K562 (cell line): Measurements from ENCODE around the gene KRTAP16-1. TPM values are rescaled to one million over a fixed set of nuclear protein-coding genes. Genes with fewer than 3 reads are reported as not detected.

Source experiments
- ATAC-seq: fragments of 200-7000 bp; cut with Tn5 transposase; 3 replicates; pipeline ENCODE4 v1.9.1; 2020; ENCODE audit warnings: moderate library complexity
- BruUV-seq: library from RNA; stranded (reverse); fragments of 400-500 nt; replicated peaks from 2 replicates; lab custom pipeline; 2021; lab: Mats Ljungman, UMichigan
- CTCF ChIA-PET: fragments of 300-600 bp; formaldehyde crosslinking; extraction: SDS; loops from one replicate; lab custom pipeline; 2021; ENCODE audit warnings: low intra/inter-chr PET ratio; lab: Yijun Ruan, JAX
- POLR2A ChIA-PET: fragments of 300-600, 350-650 bp; sonication (Branson Sonifier 250); formaldehyde crosslinking; extraction: SDS; loops from one replicate; lab custom pipeline; 2021; ENCODE audit warnings: antibody characterized with exemption, inconsistent platforms; lab: Yijun Ruan, JAX
- DNase-seq, 4 experiments: peaks; one replicate each; pipeline versions ENCODE4 v3.0.0 to v3.0.0-alpha.2; 2011 to 2018; ENCODE audit warnings: low spot score in 3 of 4, mixed read lengths in 3 of 4; ENCODE audit errors: extremely low read depth in 1 of 4
- FAIRE-seq: peaks from 2 replicates; lab custom pipeline; 2011; peaks lifted over from hg19 to GRCh38; lab: Jason Lieb, UNC
- H2AFZ ChIP-seq: 2 replicates; pipeline ENCODE4 v1.6.0; 2011; ENCODE audit warnings: low read depth, low read length, control low read depth, inconsistent platforms
- H3K27ac ChIP-seq: fragments of 200-600 bp; 3 replicates; pipeline ENCODE4 v1.8.0; 2011; ENCODE audit warnings: low read depth, mild to moderate bottlenecking, control low read depth, inconsistent platforms, low read length, moderate library complexity, mixed read lengths; ENCODE audit errors: extremely low read depth
- H3K27me3 ChIP-seq, 2 experiments: fragments of 300-600 bp in 1 of 2; 2 replicates in 1 of 2; 3 replicates in 1 of 2; pipeline versions ENCODE4 v1.6.0 to v1.8.0; 2011; ENCODE audit warnings: inconsistent platforms in 2 of 2, low read length in 2 of 2, mild to moderate bottlenecking in 1 of 2, mixed read lengths in 1 of 2, moderate library complexity in 1 of 2; ENCODE audit not compliant: control insufficient read depth in 2 of 2, insufficient read depth in 2 of 2
- H3K36me3 ChIP-seq: fragments of 300-600 bp; 3 replicates; pipeline ENCODE4 v1.8.0; 2011; ENCODE audit warnings: mild to moderate bottlenecking, low read length, inconsistent platforms; ENCODE audit not compliant: control insufficient read depth, insufficient read depth
- H3K4me1 ChIP-seq, 2 experiments: fragments of 200-600 bp in 1 of 2; replicated peaks in 1 of 2; 2 replicates in 1 of 2; 3 replicates in 1 of 2; pipeline versions ENCODE4 v1.5.1 to v1.8.0; 2011; ENCODE audit warnings: inconsistent platforms in 2 of 2, low read length in 2 of 2, mild to moderate bottlenecking in 1 of 2, mixed read lengths in 1 of 2, moderate library complexity in 1 of 2; ENCODE audit not compliant: control insufficient read depth in 2 of 2, insufficient read depth in 2 of 2
- H3K4me2 ChIP-seq: 2 replicates; pipeline ENCODE4 v1.6.1; 2011; ENCODE audit warnings: low read length, control low read depth, inconsistent platforms, mixed read lengths; ENCODE audit not compliant: insufficient read depth
- H3K4me3 ChIP-seq: fragments of 200-600 bp; sonication (generic), shearing (Covaris generic); 2 replicates; pipeline ENCODE4 v1.5.1; 2016; ENCODE audit warnings: control low read depth, inconsistent platforms
- H3K79me2 ChIP-seq: fragments of 200-600 bp; 3 replicates; pipeline ENCODE4 v1.8.0; 2011; ENCODE audit warnings: low read length, inconsistent platforms; ENCODE audit not compliant: control insufficient read depth, insufficient read depth
- H3K9ac ChIP-seq, 2 experiments: 2 replicates each; pipeline versions ENCODE4 v1.6.0 to v1.6.1; 2011; ENCODE audit warnings: low read depth in 2 of 2, low read length in 2 of 2, control low read depth in 1 of 2, inconsistent platforms in 1 of 2, mild to moderate bottlenecking in 1 of 2, mixed read lengths in 1 of 2; ENCODE audit not compliant: insufficient read depth in 1 of 2
- H3K9me1 ChIP-seq: one replicate; pipeline ENCODE4 v1.6.0; 2011; ENCODE audit warnings: inconsistent platforms, mild to moderate bottlenecking, low read length, moderate library complexity; ENCODE audit not compliant: control insufficient read depth, insufficient read depth
- H3K9me3 ChIP-seq: replicated peaks from 2 replicates; pipeline ENCODE4 v1.5.1; 2011; ENCODE audit warnings: low read depth, low read length, inconsistent platforms; ENCODE audit not compliant: control insufficient read depth, insufficient read depth
- H4K20me1 ChIP-seq: replicated peaks from 2 replicates; pipeline ENCODE4 v1.6.1; 2011; ENCODE audit warnings: low read length, inconsistent platforms, mixed read lengths; ENCODE audit not compliant: control insufficient read depth, insufficient read depth
- ASH1L ChIP-seq: fragments of 450-650 bp; IDR thresholded peaks from 2 replicates; pipeline ENCODE4 v1.6.1; 2018; ENCODE audit warnings: borderline replicate concordance, mild to moderate bottlenecking, low read depth; ENCODE audit not compliant: partially characterized antibody
- FOXJ2 ChIP-seq: fragments of 200-800 bp; sonication (Bioruptor generic); IDR thresholded peaks from 2 replicates; pipeline ENCODE4 v1.6.1; 2016; ENCODE audit warnings: missing genetic modification characterization, missing compliant biosample characterization
- NEUROD1 ChIP-seq: fragments of 150-350 bp; IDR thresholded peaks from 2 replicates; pipeline ENCODE4 v1.6.1; 2014; ENCODE audit warnings: borderline replicate concordance, low read length, low read depth; ENCODE audit not compliant: partially characterized antibody
- NFATC3 ChIP-seq: fragments of 450-650 bp; IDR thresholded peaks from 2 replicates; pipeline ENCODE4 v1.6.1; 2017; ENCODE audit warnings: mild to moderate bottlenecking
- POLR2B ChIP-seq: fragments of 450-650 bp; IDR thresholded peaks from 2 replicates; pipeline ENCODE4 v1.6.1; 2018; ENCODE audit warnings: low read depth; ENCODE audit not compliant: partially characterized antibody
- PPARD ChIP-seq: fragments of 250-450 bp; sonication (Bioruptor Pico); IDR thresholded peaks from 2 replicates; pipeline ENCODE4 v1.8.0; 2022; ENCODE audit warnings: inconsistent platforms, mild to moderate bottlenecking, moderate library complexity
- SMAD1 ChIP-seq: fragments of 150-350 bp; IDR thresholded peaks from 2 replicates; pipeline ENCODE4 v1.6.1; 2014; ENCODE audit warnings: low read length, low read depth; ENCODE audit not compliant: partially characterized antibody
- TAF1 ChIP-seq: IDR thresholded peaks from 2 replicates; pipeline ENCODE4 v1.6.1; 2011; ENCODE audit warnings: mild to moderate bottlenecking, low read length, moderate library complexity; ENCODE audit not compliant: insufficient read depth, control insufficient read depth, severe bottlenecking; ENCODE audit errors: extremely low read depth
- ZBTB9 ChIP-seq: fragments of 450-650 bp; formaldehyde crosslinking; IDR thresholded peaks from 2 replicates; pipeline ENCODE4 v1.4.0; 2020; ENCODE audit warnings: mild to moderate bottlenecking, moderate library complexity
- ZNF445 ChIP-seq: fragments of 250-450 bp; sonication (Bioruptor Pico); IDR thresholded peaks from 2 replicates; pipeline ENCODE4 v1.4.0; 2020; ENCODE audit warnings: low read depth, mild to moderate bottlenecking, moderate library complexity
- WGBS: fragments of 100-300 bp; shearing (Covaris generic); methylation state at CpG from one replicate; pipeline ENCODE4 v1.1.6; 2016; ENCODE audit warnings: low coverage, mixed read lengths; ENCODE audit not compliant: insufficient coverage; ENCODE audit errors: missing lambda C conversion rate; 5-methylcytosine and 5-hydroxymethylcytosine counted together
- in situ Hi-C: fragments of 300-500 bp; cut with MboI; formaldehyde crosslinking; loops from 4 replicates; pipeline ENCODE4 v1.15.0; 2018; ENCODE audit warnings: inconsistent platforms, mixed read lengths
- intact Hi-C: fragments of 100-400 bp; cut with micrococcal nuclease; formaldehyde crosslinking; loops from 2 replicates; pipeline ENCODE4 v1.14.2; 2022
- polyA plus RNA-seq, 8 experiments: library from polyadenylated mRNA; depleted of rRNA in 4 of 8; stranded (reverse) in 5 of 8; unstranded in 3 of 8; fragments of >200 nt; fragmentation: Nextera tagmentation in 2 of 8; fragmentation: Illumina TruSeq in 1 of 8; extraction: Ambion mirVana in 2 of 8; extraction: Trizol in 1 of 8; gene quantifications; 2 replicates each; pipeline versions ENCODE4 v1.2.1 to v1.2.3, GENCODE V29; 2011 to 2014; ENCODE audit warnings: inconsistent platforms in 1 of 8, missing spikeins in 1 of 8
- total RNA-seq, 7 experiments: library from RNA; depleted of rRNA in 6 of 7; stranded (reverse); fragments of >200 nt in 6 of 7; fragmentation: Illumina TruSeq in 2 of 7; extraction: Trizol in 2 of 7; gene quantifications; 2 replicates each; pipeline versions ENCODE4 v1.2.1 to v1.2.3, GENCODE V29; 2011 to 2021; ENCODE audit warnings: low replicate concordance in 1 of 7
- TF ChIP-seq, protein P1 (sequence below): sonication (generic); formaldehyde crosslinking; IDR thresholded peaks from 2 replicates; pipeline ENCODE4 v1.8.0; 2022; ENCODE audit warnings: mild to moderate bottlenecking, missing genetic modification reagents, borderline replicate concordance
- TF ChIP-seq, protein P2 (sequence below): fragments of 450-650 bp; formaldehyde crosslinking; IDR thresholded peaks from 2 replicates; pipeline ENCODE4 v1.4.0; 2020; ENCODE audit warnings: mild to moderate bottlenecking, mixed read lengths
- TF ChIP-seq, protein P3 (sequence below), 3 experiments: IDR thresholded peaks in 2 of 3; conservative IDR thresholded peaks in 1 of 3; 2 replicates each; pipeline ENCODE4 v1.5.1; 2011 to 2012; ENCODE audit warnings: low read length in 3 of 3, mild to moderate bottlenecking in 3 of 3, control low read depth in 2 of 3, improper control_type of control experiment in 1 of 3, inconsistent platforms in 1 of 3, low read depth in 1 of 3, mixed read lengths in 1 of 3, moderate library complexity in 1 of 3; ENCODE audit not compliant: insufficient read depth in 2 of 3

KRTAP16-1 gene
- total and polyA plus RNA-seq, 9 of the 15 experiments (the other 6 are each of a cell fraction or from before 2014, with no cell fraction given): not detected

DNA sequence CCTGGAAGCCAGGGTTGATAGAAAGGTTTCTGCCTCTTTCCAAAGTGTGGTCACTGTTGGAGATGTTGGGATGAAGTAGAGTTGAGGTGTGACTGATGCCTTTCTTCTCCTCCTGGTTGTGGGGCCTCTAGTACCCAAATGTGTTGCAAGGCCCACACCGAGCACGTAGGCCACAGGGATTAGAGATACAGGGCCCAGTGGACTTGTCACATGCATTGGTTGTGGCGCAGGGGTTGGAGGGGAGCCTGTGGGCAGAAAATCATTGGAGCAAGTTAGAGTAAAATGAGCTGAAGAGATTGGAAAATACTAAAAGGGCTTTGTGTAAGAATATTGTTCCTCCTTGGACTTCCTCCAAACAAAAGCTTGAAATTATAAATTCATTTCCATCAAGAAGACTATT, 36.9 kb upstream of the KRTAP16-1 start (continued):
- no peak for TF ChIP-seq ASH1L
- no peak for TF ChIP-seq TAF1

DNA sequence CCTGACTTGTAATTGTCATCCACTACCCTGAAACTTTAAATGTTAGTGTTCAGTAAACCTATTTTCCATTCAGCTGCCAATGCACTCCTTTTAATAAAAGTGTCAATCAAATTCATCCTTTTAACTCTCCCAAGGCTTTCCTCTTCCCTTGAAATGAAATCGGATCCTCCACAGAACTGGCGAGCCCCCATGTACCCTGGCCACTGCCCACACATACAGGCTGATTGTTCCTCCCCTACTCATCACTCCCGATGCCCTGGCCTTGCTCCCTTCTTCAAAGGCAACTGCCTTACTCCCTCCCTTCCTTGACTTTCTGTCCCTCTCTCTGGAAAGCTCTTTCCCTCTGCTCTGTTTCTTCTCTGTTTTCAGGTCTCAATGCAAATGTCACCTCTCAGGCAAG, 33.9 kb upstream of the KRTAP16-1 start:
- POLR2A ChIA-PET: interaction anchor here (0.7 kb wide), 1 partner anchor 960 kb away, joined by 3 read pairs; no protein-coding TSS in a partner anchor
- intact Hi-C loops: no loop called here
- TF ChIP-seq ZBTB9 (CRISPR knock-in tag): no peak
- no peak for TF ChIP-seq NFATC3
- no peak for TF ChIP-seq PPARD
- TF ChIP-seq NEUROD1: no peak
- no peak for TF ChIP-seq ZNF445 (CRISPR knock-in tag)
- TF ChIP-seq, protein P1, sequence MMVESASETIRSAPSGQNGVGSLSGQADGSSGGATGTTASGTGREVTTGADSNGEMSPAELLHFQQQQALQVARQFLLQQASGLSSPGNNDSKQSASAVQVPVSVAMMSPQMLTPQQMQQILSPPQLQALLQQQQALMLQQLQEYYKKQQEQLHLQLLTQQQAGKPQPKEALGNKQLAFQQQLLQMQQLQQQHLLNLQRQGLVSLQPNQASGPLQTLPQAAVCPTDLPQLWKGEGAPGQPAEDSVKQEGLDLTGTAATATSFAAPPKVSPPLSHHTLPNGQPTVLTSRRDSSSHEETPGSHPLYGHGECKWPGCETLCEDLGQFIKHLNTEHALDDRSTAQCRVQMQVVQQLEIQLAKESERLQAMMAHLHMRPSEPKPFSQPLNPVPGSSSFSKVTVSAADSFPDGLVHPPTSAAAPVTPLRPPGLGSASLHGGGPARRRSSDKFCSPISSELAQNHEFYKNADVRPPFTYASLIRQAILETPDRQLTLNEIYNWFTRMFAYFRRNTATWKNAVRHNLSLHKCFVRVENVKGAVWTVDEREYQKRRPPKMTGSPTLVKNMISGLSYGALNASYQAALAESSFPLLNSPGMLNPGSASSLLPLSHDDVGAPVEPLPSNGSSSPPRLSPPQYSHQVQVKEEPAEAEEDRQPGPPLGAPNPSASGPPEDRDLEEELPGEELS: no peak
- TF ChIP-seq, protein P2, sequence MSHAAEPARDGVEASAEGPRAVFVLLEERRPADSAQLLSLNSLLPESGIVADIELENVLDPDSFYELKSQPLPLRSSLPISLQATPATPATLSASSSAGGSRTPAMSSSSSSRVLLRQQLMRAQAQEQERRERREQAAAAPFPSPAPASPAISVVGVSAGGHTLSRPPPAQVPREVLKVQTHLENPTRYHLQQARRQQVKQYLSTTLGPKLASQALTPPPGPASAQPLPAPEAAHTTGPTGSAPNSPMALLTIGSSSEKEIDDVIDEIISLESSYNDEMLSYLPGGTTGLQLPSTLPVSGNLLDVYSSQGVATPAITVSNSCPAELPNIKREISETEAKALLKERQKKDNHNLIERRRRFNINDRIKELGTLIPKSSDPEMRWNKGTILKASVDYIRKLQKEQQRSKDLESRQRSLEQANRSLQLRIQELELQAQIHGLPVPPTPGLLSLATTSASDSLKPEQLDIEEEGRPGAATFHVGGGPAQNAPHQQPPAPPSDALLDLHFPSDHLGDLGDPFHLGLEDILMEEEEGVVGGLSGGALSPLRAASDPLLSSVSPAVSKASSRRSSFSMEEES (CRISPR knock-in tag): no peak
- no peak for TF ChIP-seq SMAD1
- TF ChIP-seq POLR2B: no peak
- TF ChIP-seq, protein P3, sequence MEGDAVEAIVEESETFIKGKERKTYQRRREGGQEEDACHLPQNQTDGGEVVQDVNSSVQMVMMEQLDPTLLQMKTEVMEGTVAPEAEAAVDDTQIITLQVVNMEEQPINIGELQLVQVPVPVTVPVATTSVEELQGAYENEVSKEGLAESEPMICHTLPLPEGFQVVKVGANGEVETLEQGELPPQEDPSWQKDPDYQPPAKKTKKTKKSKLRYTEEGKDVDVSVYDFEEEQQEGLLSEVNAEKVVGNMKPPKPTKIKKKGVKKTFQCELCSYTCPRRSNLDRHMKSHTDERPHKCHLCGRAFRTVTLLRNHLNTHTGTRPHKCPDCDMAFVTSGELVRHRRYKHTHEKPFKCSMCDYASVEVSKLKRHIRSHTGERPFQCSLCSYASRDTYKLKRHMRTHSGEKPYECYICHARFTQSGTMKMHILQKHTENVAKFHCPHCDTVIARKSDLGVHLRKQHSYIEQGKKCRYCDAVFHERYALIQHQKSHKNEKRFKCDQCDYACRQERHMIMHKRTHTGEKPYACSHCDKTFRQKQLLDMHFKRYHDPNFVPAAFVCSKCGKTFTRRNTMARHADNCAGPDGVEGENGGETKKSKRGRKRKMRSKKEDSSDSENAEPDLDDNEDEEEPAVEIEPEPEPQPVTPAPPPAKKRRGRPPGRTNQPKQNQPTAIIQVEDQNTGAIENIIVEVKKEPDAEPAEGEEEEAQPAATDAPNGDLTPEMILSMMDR (IDR thresholded peaks at IDR 0.05 in 2 of 3, conservative IDR thresholded peaks at IDR 0.05 in 1 of 3; ENCODE audit: insufficient read depth in 2 of 3, low read depth in 1 of 3, low read length in 3 of 3): no peak
- TF ChIP-seq FOXJ2 (tag): no peak

More for the DNA sequence above, 33.9 kb upstream of the KRTAP16-1 start:
- no peaks in the 10 kb centered on the region for H3K9me3 ChIP-seq
- H3K9me1 ChIP-seq: no peaks in the 10 kb centered on the region
- no peaks in the 10 kb centered on the region for H3K79me2 ChIP-seq
- no peak overlapping the region for H3K4me3 ChIP-seq
- FAIRE-seq: no peak
- CTCF ChIA-PET: no interaction called here
- no peak for DNase-seq
- H3K4me2 ChIP-seq: no peak overlapping the region
- in situ Hi-C loops: no loop called here
- no TSS peak for BruUV-seq
- no peak overlapping the region for H2AFZ ChIP-seq
- H3K4me1 ChIP-seq: no peaks in the 10 kb centered on the region
- H3K27me3 ChIP-seq: no peaks in the 10 kb centered on the region
- no peak for ATAC-seq
- no peak overlapping the region for H3K9ac ChIP-seq
- no peaks in the 10 kb centered on the region for H3K36me3 ChIP-seq
- no peaks in the 10 kb centered on the region for H4K20me1 ChIP-seq
- 0% methylated on average over 3 of the region's 3 CpGs for WGBS
- no peak overlapping the region for H3K27ac ChIP-seq
